Activated naive CD4-positive, alpha-beta T cell treated with Interleukin-2 at 50 U/mL for 16 hours (primary cell): Measurements from ENCODE around the gene PRKCE.
A peak's percentile ranks its signal among the peaks of the same experiment; 100 is the strongest.

Source experiments
- DNase-seq: peaks from one replicate; pipeline ENCODE4 v3.0.0-alpha.2; 2020

The PRKCE gene

DNA sequence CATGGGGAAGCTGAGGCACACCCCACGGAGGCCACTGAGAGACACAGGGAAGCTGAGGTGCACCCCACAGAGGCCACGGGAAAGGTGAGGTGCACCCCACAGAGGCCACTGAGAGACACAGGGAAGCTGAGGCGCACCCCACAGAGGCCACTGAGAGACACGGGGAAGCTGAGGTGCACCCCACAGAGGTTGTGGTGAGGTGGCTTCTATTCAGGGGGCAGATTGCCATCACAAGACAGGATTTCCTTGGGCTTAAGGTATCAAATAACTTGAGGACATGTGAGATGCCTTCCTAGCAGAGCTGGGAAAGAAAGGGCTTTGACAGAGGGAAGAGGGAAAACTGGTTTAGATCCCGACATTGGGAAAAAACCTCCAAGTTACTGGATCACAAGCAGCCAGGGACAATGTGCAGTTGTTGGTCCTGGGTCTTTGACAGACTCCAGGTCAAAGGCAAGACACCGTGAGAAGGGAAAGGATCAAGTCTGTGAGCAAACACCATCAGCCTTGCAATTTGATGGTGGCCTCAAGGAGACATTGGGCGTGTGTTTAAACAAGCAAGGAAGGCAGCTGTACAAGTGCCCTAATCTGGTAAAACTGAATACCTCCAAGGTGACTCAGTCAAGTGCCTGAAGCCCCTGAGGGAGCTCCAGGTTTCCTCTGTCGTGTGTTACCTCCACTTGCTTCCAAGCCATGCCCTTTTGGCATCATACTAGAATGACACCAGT is 512.5 kb downstream of the PRKCE start:
- DNase-seq, result no peak

DNA sequence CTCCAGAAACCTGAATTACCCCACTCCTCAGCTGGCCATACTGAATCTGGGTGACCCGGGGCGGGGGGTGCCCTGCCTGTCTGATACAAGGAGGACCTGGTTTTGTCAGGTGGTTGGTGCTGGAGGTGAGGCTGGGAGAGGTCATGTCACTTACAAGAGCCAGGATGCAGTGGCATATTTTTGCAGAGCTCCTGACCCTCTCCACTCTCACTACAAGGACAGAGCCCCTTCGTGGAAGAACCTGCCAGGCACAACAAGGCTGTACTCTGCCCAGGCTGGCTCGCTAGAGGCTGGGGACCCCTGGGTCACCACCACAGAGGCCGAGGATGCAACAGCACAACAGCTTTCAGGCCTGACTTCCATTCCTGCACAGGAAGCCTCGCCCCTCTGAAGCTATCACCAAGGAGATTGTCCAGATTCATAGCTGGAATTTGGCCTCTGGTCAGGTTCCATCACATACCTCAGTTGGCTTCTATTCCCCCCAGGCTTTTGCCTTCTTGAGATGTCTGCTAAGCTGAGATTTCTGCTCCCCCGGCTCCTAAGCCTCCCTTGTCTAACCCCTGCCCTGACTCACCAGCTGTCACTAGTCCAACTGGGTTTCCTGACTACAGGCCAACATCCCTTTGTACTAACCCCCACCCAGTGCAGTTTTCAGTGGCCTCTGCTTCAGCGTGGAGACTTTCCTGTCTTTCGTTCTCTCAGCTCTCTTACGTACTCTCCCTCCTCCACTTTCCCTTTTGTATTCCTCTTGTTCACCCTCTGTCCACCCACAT is 513.2 kb downstream of the PRKCE start:
- no peak for DNase-seq

DNA sequence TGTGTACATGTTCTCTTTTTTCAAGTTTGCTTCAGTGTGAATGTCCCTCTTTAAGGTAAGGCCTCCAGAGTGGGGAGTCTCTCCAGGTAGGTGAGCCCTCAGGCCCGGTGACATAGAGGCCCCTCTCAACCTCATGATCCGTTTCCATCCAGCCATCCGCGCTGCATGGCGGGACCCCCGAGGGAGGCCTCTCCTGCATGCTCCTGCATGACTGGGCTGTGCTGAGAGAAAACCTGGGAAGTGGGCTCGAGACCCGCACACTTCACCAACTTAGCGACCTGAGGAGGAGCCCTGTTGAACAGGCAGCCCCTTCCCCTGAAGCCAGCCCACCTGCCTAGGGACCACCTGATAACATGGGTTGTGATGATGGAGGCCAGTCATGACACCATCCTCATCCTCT is 514.4 kb downstream of the PRKCE start:
- DNase-seq, result no peak

DNA sequence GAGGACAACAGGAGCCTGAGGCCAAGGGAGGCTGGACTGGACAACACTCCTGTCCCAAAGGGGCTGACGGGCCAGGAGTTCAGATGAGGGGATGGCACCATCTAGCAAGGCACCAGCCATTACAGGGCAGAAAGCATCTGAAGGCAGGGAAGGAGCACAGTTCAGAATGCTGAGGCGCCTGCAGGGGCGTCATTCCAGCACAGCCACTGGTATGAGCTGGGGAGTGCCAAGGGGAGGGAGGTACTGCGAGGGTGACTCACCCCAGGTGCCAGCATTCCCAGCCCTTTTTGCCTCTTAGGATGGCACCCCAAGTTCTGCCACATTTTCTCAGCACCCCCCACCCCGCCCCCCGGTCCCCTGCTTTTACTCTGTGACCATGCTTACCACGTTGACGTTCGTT is 515.9 kb downstream of the PRKCE start:
- DNase-seq, result no peak

DNA sequence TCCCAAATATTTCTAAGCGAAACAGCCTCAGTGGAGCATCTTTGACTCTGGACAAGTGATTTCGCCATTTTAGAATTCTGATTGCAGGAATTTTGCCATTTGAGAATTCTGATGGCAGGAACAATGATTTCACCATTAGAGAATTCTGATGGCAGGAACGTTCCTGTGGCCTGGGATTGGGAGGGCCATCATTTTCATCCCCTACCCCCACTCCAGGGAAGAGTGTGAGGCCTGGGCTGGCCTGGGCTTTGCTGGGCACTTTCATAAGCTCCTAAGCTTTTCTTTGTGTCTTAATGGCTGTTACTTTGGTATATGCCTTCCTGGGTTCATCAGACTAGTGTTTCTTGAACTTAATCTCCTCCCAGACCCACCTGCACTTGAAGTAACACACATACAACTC is 516.4 kb downstream of the PRKCE start:
- DNase-seq, result no peak

DNA sequence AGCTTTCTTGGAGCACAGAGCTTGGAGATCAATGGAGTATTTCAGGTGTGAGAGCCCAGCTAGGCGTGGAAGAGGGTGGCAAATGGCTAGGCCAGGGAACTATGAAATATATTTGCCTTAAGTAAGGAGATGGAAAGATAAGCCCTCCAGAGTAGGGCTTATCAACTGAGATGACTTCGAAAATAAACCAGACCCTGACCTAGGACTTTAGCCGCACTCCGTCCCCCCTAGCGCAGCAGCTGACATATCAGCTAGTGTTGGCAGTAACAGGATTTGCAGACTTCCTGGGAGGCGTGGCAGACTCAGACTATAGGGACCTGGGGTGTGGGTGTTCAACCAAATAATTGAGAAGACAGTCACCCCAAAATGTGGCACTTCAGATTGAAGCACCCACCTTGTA is 518.0 kb downstream of the PRKCE start:
- no peak for DNase-seq

DNA sequence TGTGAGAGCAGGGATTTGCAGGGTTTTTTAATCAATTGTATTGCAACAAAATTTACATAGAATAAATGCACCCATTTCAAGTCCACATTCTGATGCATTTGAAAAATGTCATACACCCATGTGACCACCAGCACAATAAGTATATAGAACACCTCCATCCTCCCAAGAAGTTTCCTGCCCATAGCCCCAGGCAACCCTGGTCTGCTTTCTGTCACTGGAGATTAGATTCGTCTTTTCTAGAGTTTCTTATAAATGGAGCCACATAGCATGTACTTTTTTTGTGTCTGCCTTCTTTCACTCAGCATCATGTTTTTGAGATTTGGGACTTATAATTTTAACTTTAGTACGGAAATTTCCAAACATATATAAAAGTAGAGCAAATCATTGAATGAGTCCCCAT is 518.6 kb downstream of the PRKCE start:
- no peak for DNase-seq

DNA sequence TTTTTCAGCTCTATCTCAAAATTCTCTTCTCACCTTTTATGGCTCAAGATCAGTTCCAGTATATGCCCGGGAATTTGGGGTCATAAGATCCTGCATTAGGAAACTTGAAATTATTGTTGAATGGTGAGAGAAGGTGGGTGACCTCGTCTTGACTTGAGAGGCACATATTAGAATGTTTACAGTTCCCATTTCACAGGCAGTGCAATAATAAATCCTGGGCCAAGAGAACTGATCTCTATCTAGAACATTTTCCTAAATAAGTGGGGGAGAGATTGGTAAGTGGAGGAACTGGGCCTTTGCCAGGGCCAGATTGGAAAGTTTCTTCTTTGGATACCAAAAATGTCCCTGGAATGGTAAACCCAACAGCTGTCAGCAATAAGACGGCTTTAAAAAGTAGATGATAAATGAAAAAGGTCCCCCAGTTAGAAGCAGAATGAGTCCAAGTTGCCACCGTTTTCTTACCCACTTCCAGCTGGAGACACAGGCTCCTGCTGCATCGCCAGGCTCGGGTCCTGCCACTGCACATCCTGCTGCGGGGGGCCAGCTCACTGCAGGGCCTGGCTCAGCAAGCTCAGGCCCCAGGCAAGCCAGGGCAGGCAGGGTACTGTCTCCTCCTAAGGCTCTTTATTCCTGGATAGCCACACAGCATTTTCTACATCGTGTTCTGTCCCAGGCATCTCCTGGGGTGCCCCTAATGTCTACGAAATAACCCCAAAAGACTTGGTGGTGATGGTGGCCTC is 519.3 kb downstream of the PRKCE start:
- no peak for DNase-seq

DNA sequence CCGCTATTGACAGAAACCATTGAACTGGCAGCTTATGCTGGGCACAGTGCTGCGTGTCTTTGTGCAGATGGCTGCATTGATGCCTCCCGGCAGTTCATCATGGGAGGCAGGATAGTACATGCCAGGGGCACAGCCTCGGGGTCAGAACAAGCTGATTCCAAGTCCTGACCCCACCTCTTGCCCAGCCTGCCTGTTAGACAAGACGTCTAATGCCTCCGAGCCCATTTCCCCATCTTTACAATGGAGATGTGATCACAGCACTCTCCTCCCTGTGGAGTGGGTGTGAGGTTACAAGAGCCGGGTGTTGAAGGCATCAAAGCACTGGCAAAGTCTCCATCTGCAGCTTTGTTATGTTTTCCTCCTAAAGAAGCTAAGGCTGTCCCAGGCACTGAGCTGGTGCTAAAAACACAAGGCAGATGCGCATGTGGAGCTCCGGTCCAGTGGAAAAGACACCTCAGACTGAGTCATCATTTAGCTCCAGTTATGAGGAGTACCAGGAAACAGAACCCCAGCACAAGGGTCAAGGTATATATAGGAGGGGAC is 520.0 kb downstream of the PRKCE start:
- DNase-seq, result no peak

DNA sequence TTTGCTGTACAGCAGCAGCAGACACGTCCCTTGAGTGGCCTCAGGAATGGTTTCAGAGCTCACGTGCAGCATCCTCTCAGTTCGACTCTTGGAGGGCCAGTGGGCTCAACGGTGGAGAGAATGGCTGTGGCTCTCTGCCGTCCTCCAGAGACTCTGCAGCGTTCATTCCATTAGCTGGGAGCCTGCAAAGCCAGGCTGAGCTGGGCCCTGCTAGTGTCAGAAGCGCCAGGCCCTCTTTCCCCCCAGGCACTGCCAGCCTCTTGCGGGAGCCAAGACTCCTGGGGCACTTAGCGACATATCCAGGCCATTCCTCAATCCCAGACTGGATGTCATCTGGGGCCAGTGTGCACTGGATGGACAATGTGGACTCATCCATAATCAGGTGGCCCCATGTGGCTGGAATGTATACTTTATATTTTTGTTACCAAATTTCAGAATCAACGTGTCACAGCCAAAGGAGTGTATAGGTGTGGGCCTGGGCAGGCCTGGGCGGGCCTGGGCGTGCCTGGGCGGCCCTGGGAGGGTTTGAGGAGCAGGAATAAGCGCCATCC is 520.6 kb downstream of the PRKCE start:
- no peak for DNase-seq

DNA sequence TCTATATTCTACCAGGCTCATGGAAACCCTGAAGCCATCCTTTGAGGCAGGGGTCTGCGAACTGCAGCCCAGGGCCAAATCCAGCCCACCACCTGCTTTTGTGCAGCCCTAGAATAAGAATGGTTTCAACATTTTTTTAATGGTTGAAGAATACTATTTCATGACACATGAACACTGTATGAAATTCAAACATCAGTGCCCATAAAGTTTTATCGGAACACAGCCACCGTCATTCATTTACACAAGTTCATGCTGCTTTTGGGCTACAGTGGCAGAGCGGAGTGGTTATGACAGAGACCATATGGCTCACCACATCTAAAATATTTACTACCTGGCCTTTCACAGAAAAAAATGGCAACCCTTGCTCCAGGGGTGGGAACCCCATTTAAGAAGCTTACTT is 521.6 kb downstream of the PRKCE start:
- DNase-seq, result no peak

DNA sequence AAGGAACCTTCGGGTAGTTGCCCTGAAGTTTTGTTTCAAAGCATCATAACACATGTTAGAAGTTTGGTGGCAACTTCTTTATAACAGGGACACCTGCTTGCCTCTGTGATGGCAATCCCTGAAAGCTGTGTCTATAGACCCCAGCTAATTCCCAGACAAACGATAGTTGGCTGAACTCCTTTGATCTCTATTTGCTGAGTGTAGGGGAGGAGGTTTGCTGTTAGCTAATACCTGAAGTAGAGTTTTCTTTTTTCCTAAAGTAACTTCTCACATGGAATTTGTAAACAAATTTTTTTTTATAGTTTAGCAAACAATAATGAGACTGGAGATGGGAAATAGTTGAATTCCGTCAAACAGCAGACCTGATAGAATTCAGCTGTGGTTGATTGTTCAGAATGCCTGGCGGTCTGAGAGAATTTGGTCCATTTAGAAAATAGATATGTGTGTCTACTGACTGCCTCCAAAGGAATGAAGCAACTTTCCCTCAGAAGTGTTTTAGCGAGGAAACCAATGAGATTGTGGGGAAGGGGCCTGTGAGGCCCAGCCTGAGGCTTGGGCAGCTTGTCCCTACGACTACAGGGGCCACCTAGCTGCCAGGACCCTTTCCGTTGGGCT is 522.3 kb downstream of the PRKCE start:
- no peak for DNase-seq

DNA sequence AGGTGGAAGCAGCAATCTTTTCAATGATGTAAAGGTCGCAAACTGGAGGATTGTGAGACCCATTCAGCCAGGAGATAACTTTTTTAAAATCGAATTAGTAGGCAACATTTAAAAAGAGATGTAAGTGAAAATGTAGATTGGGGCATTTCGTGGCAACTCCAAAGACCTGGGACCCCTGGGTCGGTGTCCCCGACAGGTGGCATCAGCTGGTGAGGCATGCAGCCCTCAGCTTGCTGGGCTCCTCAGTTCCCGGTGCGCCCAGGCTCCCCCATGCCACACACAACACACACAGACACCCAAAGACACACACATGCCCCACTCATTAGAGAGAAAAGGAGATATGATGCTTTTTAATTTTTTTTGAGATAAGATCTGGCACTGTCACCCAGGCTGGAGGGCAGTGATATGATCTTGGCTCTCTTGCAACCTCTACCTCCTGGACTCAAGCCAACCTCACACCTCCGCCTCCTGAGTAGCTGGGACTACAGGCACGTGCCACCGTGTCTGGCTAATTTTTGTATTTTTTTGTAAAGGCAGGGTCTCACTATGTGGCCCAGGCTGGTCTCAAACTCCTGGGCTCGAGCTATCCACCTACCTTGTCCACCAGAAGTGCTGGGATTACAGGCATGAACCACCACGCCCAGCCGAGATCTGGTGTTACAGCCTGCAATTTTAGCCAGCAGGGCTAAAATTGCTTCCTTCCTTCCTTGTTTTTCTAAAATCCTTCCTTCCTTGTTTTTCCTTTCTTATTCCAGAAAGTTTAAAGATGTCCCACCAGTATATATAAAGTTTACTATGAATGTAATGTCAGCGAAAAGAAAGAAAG is 523.1 kb downstream of the PRKCE start:
- DNase-seq, result no peak

DNA sequence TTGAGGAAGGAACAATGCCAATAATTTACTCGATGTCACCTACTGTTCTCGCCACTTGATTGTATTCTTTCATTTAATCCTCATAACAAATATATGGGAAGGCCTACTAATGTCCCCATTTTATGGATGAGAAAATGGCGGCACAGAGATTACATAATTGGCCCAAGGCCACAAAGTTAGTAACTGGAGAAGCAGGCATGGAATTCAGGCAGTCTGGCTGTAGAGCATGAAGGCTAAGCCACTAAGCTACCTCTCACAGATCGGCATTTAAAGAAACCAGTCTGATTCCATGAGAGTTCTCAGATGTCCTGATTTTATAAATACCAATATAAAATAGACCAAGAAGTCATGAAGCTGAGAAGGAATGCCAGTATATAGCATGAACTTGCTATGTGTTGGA is 523.9 kb downstream of the PRKCE start:
- DNase-seq, result no peak

DNA sequence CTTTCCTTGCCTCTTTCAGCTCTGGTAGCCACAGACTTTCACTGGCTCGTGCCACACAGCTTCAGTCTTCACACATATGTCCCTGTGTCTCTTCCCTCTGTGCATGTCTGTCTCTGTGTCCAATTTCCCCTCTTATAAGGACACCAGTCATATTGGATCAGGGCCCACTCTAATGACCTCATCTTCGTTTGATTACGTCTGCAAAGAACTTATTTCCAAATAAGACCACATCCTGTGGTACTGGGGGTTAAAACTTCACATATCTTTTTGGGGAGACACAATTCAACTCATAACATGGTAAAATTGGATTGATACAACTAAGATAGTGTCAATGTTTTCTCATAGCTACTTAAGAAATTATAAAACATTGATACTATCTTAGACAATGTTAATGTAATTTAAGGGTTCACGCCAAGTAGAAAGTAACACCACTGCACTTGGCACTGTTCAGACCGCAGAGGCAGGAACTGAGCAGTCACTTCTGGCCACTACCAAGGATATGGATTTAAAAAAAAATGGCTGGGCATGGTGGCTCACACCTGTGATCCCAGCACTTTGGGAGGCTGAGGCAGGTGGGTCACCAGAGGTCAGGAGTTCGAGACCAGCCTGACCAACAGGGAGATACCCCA is 526.1 kb downstream of the PRKCE start:
- no peak for DNase-seq

DNA sequence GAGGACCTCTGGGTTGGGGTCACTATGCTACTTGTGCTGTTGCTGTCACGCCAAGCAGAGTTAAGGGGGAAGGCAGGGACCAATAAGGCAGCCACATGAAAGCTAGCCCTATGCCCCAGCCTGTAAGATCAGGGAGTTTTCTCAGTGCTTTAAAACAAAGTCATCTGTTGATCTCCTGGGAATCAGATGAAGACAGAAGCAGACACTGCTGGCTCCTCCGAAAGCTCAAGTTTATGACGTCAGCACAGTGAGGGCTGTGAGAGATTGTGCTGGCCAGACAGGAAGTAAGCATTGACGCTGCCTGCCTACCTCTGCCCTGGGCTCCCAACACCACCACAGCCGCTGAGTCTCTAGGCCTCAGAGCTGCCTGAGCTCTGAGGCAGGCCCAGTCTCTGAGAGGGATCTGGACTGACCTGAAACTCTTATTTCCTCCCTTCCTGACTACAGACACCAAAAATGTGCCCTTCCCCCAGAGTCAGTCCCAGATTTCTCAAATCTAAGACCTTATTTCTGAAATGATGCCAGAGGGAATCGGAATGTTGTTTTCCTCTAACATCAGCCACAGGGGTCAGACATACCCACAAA is 527.7 kb downstream of the PRKCE start:
- DNase-seq, result peak; percentile 36

DNA sequence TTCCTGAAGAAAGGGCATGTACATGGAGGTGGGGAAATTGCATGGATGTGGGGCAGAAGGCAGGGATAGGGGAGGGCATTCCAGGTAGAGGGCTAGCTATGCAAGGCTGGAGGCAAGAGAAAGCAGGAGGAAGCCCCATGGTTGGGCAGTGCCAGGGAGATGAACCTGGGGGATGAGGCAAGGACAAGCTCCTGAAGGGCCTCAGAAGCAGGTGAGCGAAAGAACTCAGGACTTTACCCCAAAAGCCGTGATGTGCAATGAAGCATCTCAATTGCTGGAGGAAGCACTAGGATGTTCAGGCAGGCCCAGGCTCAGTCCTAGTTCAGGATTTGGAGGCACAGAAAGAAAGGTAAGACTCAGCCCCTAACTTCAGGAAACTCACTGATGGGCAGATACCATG is 528.7 kb downstream of the PRKCE start:
- DNase-seq, result no peak

DNA sequence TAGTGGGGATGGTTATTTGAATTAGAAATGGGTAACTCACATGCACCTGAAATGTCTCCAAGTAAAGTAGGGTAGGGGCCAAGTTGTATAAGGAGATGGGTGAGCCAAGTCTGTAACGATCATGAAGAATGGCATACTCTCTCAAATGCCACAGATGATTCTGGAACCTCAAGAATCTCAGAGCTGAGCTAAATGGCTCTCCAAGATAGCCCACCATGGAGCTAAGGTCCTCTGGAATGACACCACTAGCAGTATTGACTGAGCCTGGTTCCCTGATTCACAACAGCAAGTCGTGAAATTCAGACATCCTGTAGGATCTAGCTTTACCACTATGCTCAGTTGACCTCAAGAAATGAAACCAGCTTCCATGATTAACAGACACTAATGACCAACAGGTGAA is 529.8 kb downstream of the PRKCE start:
- DNase-seq, result no peak

DNA sequence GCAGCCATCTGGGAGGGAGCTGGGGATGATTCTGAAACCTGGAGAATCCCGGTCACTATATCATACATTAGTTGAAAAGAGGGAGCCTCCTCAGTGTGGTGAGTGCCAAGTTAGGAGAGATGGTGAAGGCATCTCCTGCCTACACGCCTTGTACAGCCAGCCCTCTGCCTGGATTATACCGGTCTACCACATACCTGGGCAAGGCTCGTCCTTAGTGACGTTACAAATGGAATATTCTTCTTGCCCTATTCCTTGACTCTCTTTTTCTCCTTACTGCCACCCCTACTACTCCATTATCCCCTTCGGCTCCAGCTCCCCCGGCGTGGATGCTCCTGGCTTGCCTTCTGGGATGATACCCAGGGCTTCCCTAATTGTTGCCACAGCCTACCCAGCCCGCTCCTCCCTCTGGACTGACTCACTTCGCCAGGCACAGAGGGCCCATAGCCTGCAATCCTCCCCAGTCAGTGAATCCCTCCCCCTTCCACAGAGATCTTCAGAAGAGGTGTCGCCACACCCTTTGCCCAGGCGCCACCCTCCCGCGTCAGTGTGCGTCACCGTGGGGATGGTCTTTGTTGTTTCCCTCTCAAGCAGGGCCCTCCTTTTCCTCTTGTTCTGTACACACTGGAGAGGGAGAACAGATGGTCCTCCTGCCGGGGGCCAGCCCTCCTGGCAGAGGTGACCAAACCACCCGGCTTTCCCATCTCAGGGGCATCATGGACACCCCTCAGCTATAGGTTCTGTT is 530.5 kb downstream of the PRKCE start:
- no peak for DNase-seq

DNA sequence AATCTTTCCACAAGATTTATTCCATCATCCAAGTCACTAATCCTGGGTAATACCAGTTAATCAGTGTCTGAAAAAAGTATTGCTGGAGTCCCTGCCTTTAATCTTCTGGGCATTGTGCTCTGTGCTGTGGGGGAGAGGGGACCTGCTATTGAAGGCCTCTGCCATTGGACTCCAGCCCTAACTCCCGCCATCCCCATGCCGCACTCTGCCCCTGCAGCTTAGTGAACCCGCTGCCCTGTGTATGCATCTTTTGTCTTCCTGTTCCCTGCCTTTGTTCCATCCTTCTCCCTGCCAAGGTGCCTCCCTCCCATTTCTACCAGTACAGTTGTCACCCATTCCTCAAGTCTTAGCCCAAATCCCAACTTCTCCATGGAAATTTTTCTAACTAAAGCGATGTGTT is 532.0 kb downstream of the PRKCE start:
- no peak for DNase-seq
